DOHH2 (cell line): ENCODE data around the gene CYLD.

Experiments used
- H3F3A ChIP-seq: fragments of 200-600 bp; sonication (generic), shearing (Covaris generic); 2 replicates; pipeline ENCODE4 v1.6.0; 2016; ENCODE audit warnings: antibody characterized with exemption, mild to moderate bottlenecking; ENCODE audit not compliant: control insufficient read depth, insufficient read depth
- H3K27ac ChIP-seq: fragments of 200-600 bp; sonication (generic); 2 replicates; pipeline ENCODE4 v1.5.1; 2014; ENCODE audit warnings: low read depth, mild to moderate bottlenecking, low read length, moderate library complexity
- H3K27me3 ChIP-seq: fragments of 200-600 bp; sonication (generic); 2 replicates; pipeline ENCODE4 v1.6.1; 2014; ENCODE audit warnings: mild to moderate bottlenecking, low read length, mixed read lengths; ENCODE audit not compliant: control insufficient read depth
- H3K36me3 ChIP-seq: fragments of 200-600 bp; sonication (generic); 2 replicates; pipeline ENCODE4 v1.6.1; 2014; ENCODE audit warnings: mild to moderate bottlenecking, low read length, moderate library complexity, mixed read lengths; ENCODE audit not compliant: control insufficient read depth
- H3K4me1 ChIP-seq: fragments of 200-600 bp; sonication (generic); 2 replicates; pipeline ENCODE4 v1.6.1; 2014; ENCODE audit warnings: mild to moderate bottlenecking, low read length, mixed read lengths; ENCODE audit not compliant: control insufficient read depth
- H3K4me2 ChIP-seq: fragments of 200-600 bp; sonication (generic); 2 replicates; pipeline ENCODE4 v1.6.0; 2014; ENCODE audit warnings: mild to moderate bottlenecking, low read length, moderate library complexity
- H3K4me3 ChIP-seq: fragments of 200-600 bp; sonication (generic); 2 replicates; pipeline ENCODE4 v1.5.1; 2014; ENCODE audit warnings: mild to moderate bottlenecking, low read length, mixed read lengths
- H3K79me2 ChIP-seq: fragments of 200-600 bp; sonication (generic); 2 replicates; pipeline ENCODE4 v1.6.1; 2014; ENCODE audit warnings: mild to moderate bottlenecking, low read length, mixed read lengths; ENCODE audit not compliant: control insufficient read depth
- H3K9me2 ChIP-seq: fragments of 200-600 bp; sonication (generic); replicated peaks from 2 replicates; pipeline ENCODE4 v1.6.1; 2014; ENCODE audit warnings: mild to moderate bottlenecking, low read length, mixed read lengths; ENCODE audit not compliant: control insufficient read depth
- H3K9me3 ChIP-seq: fragments of 200-600 bp; sonication (generic); 2 replicates; pipeline ENCODE4 v1.6.1; 2014; ENCODE audit warnings: antibody characterized with exemption, low read length, mixed read lengths; ENCODE audit not compliant: control insufficient read depth, insufficient read depth
- H4K20me1 ChIP-seq: fragments of 200-600 bp; sonication (generic); 2 replicates; pipeline ENCODE4 v1.6.0; 2014; ENCODE audit warnings: low read depth, mild to moderate bottlenecking, antibody characterized with exemption, low read length, moderate library complexity; ENCODE audit not compliant: control insufficient read depth, insufficient read depth
- CTCF ChIP-seq: fragments of 200-600 bp; sonication (generic); IDR thresholded peaks from one replicate; pipeline ENCODE4 v1.5.1; 2014; ENCODE audit warnings: antibody characterized with exemption, mild to moderate bottlenecking, low read depth, low read length; ENCODE audit not compliant: poor library complexity, severe bottlenecking
- EZH2phosphoT487 ChIP-seq: fragments of 200-600 bp; sonication (generic); IDR thresholded peaks from 2 replicates; pipeline ENCODE4 v1.6.1; 2017; ENCODE audit warnings: borderline replicate concordance, mild to moderate bottlenecking, antibody characterized with exemption, low read length, moderate library complexity, mixed read lengths

The CYLD gene

GRCh38 chr16:50762241-50762640, 20.4 kb downstream of the CYLD start:
- Histone ChIP-seq H3K9me2 (no peaks in the 10 kb centered on the region), H3K4me3 (no peak overlapping the region), H4K20me1 (no peaks in the 10 kb centered on the region), H3K9me3 (0 out of 2 replicates have a peak, but pooled peaks cover 4% of the 10 kb centered on the region), H3K4me2 (no peak overlapping the region), H3K79me2 (no peaks in the 10 kb centered on the region), H3F3A (no peaks in the 10 kb centered on the region), H3K27me3 (no peaks in the 10 kb centered on the region), H3K36me3 (no peaks in the 10 kb centered on the region; the same call in 1 of the 2 replicates), H3K27ac (no peak overlapping the region), H3K4me1 (no peaks in the 10 kb centered on the region)
- TF ChIP-seq EZH2phosphoT487 = no peak
- no peak for TF ChIP-seq CTCF

- Histone ChIP-seq H3K9me2 (no peaks in the 10 kb centered on the region), H3K4me2 (no peak overlapping the region), H3K36me3 (no peaks in the 10 kb centered on the region; the same call in 1 of the 2 replicates), H3K9me3 (0 out of 2 replicates have a peak, but pooled peaks cover 4% of the 10 kb centered on the region), H4K20me1 (no peaks in the 10 kb centered on the region), H3K4me3 (no peak overlapping the region), H3K27me3 (no peaks in the 10 kb centered on the region), H3K79me2 (no peaks in the 10 kb centered on the region), H3K27ac (no peak overlapping the region), H3K4me1 (no peaks in the 10 kb centered on the region), H3F3A (no peaks in the 10 kb centered on the region)
- TF ChIP-seq EZH2phosphoT487 = no peak
- no peak for TF ChIP-seq CTCF
Measured at GRCh38 chr16:50763211-50763610, 21.3 kb downstream of the CYLD start.

- Histone ChIP-seq H3K9me3 (0 out of 2 replicates have a peak, but pooled peaks cover 4% of the 10 kb centered on the region), H3K79me2 (no peaks in the 10 kb centered on the region), H3K4me2 (no peak overlapping the region), H3K27ac (no peak overlapping the region), H3K4me3 (no peak overlapping the region), H4K20me1 (no peaks in the 10 kb centered on the region), H3K9me2 (no peaks in the 10 kb centered on the region), H3F3A (no peaks in the 10 kb centered on the region), H3K4me1 (no peaks in the 10 kb centered on the region), H3K27me3 (no peaks in the 10 kb centered on the region), H3K36me3 (no peaks in the 10 kb centered on the region; the same call in 1 of the 2 replicates)
- TF ChIP-seq CTCF (no peak), EZH2phosphoT487 (no peak)
Measured at GRCh38 chr16:50765260-50765659, 23.4 kb downstream of the CYLD start.

GRCh38 chr16:50765861-50766260, 24.0 kb downstream of the CYLD start:
- TF ChIP-seq CTCF = no peak
- no peak for TF ChIP-seq EZH2phosphoT487
- H4K20me1 ChIP-seq = no peaks in the 10 kb centered on the region

More at GRCh38 chr16:50765861-50766260, 24.0 kb downstream of the CYLD start:
- Histone ChIP-seq H3K4me2 (no peak overlapping the region), H3K9me3 (0 out of 2 replicates have a peak, but pooled peaks cover 4% of the 10 kb centered on the region), H3K4me1 (no peaks in the 10 kb centered on the region), H3K4me3 (no peak overlapping the region), H3K36me3 (no peaks in the 10 kb centered on the region; the same call in 1 of the 2 replicates), H3K27me3 (no peaks in the 10 kb centered on the region), H3K27ac (no peak overlapping the region), H3K9me2 (no peaks in the 10 kb centered on the region), H3K79me2 (no peaks in the 10 kb centered on the region), H3F3A (no peaks in the 10 kb centered on the region)
